HPDE6-E6E7 (cell line): Measurements from ENCODE around the gene OR2L13.
"Not testable (repeated sequence)": the region's sequence is repeated elsewhere in the genome, so short reads cannot be mapped to it uniquely, and the experiment has no call there.

Experiments
- DNase-seq: peaks from one replicate; pipeline ENCODE4 v3.0.0; 2011; ENCODE audit warnings: missing footprints; ENCODE audit errors: extremely low spot score

The OR2L13 gene

GRCh38 chr1:248094884-248095283 lies at the start of gene OR2L13:
TSS of gene OR2L13 (plus strand) at chr1:248095184. CDS start at chr1:248099376, 4,192 bp downstream.
- DNase-seq, result no peak

GRCh38 chr1:248045209-248045608 lies 49.8 kb upstream of the OR2L13 start:
- DNase-seq, result no peak

DNA sequence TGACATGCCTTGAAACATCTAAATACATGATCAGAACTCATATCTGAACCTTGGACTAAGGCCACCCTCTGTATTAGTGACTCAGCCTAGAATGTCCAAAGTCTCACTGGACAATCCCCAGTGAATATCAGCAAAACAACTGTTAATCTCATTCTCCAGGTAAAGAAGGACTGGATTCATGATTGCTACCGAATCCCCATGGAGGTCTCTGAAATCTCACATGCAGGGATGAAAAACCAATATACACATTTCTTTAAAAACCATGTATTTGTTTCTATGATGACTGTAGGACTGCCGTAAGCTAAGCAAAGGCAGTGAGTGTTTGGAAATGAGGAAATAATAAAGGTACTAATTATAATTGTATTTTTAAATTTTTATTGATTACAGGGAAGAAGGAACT lies 48.4 kb upstream of the OR2L13 start, which contains the start of gene OR2L3:
Gene OR2L3, plus strand, starts transcription at position 301 of the 400 bp plus-strand sequence. CDS start 13,846 bp downstream, outside the sequence.
- no peak for DNase-seq

GRCh38 chr1:248047008-248047407 lies 48.0 kb upstream of the OR2L13 start:
- no peak for DNase-seq

- no peak for DNase-seq
Observed at GRCh38 chr1:248054671-248055070, 40.3 kb upstream of the OR2L13 start.

DNA sequence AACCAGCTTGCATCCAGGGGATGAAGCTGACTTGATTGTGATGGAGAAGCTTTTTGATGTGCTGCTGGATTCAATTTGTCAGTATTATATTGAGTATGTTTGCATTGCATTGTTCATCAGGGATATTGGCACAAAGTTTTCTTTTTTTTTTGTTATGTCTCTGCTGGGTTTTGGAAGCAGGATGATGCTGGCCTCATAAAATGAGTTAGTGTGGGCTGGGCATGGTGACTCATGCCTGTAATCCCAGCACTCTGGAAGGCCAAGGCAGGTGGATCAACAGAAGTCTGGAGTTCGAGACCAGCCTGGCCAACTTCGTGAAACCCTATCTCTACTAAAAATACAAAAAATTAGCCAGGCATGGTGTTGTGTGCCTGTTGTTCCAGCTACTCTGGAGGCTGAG lies 39.7 kb upstream of the OR2L13 start:
- DNase-seq, result no peak

GRCh38 chr1:248065071-248065470 lies 29.9 kb upstream of the OR2L13 start:
- DNase-seq, result no peak

- DNase-seq, result no peak
Observed at GRCh38 chr1:248065604-248066003, 29.4 kb upstream of the OR2L13 start.

DNA sequence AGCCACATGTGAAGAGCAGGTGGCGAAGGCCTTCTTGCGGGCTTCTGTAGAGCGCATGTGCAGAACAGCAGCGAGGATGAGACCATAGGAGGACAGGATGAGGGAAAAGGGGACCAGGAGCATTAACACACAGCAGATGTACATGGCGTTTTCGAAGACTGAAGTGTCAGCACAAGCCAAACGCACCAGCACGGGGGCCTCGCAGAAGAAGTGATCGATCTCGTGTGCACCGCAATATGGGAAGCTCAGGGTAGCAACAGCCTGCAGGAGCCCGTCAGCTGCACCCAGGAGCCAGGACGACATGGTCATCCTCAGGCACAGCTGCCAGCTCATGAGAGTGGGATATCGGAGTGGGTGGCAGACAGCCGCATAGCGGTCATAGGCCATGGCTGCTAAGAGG lies 11.1 kb upstream of the OR2L13 start:
- DNase-seq, result not testable (repeated sequence)

DNA sequence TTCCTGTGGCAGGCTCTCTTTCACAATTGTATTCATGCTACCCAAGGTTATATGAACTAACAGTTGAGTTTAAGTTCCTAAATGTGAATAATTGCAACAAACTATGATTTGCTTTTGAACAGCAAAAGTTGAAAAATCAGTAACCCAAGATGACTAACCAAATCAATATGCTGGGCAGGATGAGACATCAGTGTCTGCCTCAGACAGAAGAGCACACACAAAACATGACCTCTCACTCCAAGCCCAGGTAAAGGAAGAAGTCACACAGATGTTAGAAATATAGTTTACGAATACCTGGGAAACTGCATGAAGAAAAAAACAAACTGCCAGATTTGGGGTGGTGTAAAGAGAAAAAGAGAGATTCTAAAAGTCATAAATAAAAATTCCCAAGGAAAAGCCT lies 3.5 kb downstream of the OR2L13 start:
- no peak for DNase-seq

GRCh38 chr1:248102847-248103246 lies 7.9 kb downstream of the OR2L13 start:
- DNase-seq, result no peak

DNA sequence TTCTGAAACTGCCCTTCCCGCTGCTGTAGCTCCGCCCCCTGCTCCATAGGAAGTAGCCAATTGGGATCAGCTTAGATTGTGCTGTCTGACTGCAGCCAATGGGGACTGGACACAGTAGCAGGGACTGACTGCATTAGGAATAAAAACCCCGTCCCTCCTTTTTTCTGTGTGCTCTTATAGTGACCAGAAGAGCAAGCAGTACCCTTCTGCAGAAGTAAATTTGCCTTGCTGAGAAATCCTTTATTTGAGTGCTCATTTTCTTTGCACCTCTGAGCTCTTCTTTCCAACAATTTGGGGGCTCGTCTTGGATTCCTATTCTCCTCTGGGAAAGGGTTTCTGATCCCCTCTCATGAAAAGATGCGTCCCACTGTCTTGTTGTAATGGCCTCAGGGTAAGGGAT lies 16.2 kb downstream of the OR2L13 start:
- no peak for DNase-seq

DNA sequence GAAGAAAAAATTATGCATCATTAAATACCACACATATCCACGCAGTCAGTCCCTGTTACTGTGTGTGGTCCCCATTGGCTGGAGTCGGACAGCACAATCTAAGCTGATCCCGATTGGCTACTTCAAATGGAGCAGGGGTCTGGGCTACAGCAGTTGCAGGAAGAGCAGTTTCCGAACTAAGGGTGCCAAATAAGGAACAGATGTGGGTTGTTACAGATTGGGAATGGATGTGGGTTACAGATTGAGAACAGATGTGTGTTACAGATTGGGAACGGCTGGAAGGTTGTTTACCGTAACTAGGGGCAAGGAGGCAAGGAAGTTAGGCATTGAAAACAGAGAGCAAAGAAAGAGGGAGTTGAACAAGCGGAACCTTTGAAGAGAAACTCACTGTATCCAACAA lies 19.9 kb downstream of the OR2L13 start:
- DNase-seq, result no peak

GRCh38 chr1:248127653-248128052 lies 32.7 kb downstream of the OR2L13 start:
- DNase-seq, result no peak

- no peak for DNase-seq
Observed at GRCh38 chr1:248136811-248137210, 41.8 kb downstream of the OR2L13 start.

DNA sequence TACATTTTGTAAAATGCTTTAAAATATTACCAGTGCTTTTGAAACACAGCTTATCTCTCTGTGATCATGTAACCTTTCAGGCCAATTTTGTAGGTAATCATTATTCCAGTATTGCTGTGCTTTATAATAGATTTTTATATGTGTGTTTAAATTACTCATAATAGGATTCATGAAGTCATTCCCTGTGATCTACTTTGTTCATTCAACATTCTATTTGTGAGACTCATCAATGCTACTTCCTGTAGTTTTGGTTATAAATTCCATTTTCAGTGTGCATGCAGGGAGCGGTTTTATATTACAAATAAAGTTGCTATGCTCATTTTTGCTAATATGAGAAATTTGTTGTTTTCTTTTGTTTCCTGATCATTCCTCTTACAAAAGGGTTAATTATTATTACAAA lies 45.9 kb downstream of the OR2L13 start:
- no peak for DNase-seq

DNA sequence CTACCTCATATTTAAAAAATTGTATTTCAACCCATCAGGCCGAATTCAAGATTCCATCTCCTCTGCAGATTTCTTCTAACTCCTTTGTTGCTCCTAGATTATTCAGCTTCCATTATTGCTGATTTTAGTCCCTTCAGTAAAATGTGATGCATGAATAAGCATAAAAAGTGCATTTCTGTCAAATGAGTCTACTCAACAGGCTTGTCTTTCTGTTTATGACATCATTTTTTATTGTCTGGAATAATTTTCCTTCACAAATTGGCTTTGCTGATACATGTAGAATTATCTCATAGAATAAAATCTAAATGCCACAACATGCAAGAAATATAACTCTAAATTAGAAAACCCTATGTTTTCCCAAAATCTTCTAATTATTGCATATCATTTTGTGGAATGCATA lies 48.3 kb downstream of the OR2L13 start:
- DNase-seq, result no peak

- no peak for DNase-seq
Observed at GRCh38 chr1:248144513-248145198, 49.7 kb downstream of the OR2L13 start, which contains the start of gene OR2M5. TSS of gene OR2M5 (plus strand) at chr1:248145148. CDS start at chr1:248145148, 0 bp downstream.
